Measurements from ENCODE around the gene HSPG2.

The HSPG2 gene

DNA sequence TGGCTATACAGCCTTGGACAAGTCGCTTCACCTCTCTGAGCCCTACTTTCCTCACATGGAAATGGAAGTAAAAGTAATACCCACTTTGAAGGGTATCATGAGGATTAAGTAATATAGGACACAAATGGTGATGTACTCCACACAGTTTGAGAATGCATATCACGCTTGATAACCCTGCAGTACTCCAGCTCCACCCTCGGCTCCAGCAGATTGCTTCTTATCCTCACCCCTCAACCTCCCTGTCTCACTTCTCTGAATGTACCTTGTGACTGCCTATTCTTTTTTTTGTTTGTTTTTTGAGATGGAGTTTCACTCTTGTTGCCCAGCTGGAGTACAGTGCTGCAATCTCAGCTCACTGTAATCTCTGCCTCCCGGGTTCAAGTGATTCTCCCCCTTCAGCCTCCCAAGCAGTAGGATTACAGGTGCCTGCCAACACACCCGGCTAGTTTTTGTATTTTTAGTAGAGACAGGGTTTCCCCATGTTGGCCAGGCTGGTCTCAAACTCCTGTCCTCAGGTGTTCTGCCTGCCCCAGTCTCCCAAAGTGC, 69.6 kb downstream of the HSPG2 start:
- no peak for DNase-seq (ENCODE audit: low read depth in 2 of 3, low spot score in 2 of 3)

DNA sequence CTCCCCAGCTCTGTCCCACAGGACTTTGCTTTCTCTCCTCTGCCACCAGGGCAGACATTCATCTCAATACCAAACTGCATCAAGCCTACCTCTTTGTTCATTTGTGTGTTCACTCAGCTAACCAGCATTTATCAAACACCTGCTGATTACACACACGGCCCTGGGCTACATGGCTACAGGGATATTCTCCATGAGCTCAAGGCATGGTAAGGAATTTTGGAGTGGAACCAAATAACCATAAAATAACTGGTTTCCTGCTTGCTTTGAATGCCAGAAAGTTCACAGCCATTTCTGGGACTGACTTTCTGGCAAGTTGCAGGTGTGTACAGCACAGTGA, 70.4 kb downstream of the HSPG2 start:
- no peak for DNase-seq (ENCODE audit: low read depth in 2 of 3, low spot score in 2 of 3)

DNA sequence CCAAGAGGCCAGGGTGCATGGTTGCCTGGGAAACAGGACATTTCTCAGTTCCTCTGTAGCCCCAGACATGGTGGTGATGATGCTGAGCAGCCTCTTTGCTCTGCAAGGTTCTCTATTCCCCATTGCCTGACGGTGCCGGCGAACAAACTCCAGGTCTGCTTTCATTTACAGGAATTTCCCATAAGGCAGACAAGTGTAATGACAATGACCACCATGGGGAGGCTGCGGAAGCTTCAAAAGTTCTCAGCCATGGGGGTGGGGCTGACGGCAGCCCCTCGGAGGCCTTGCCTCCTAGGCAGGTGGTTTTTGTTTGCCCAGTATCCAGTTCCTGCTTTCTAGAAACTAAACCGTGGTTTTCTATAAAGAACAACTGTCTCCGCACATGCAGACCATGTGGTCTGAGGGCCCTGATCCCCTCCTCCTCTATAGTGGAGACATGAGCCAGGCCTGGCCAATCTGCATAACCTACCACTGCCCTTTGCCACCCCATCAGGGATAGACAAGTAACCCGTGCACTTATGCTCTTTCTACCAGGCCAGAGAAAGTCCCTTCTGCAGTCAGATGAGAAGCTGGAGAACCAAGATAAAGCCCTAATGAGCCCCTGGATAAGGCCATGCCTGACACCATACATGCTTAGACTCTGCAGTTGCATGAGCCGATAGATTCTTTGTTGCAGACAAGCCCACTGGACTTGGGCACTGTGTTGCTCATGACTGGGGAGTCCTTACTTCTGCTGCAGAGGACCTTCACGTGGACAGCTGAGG, 71.0 kb downstream of the HSPG2 start:
- no peak for DNase-seq (ENCODE audit: low read depth in 2 of 3, low spot score in 2 of 3)

DNA sequence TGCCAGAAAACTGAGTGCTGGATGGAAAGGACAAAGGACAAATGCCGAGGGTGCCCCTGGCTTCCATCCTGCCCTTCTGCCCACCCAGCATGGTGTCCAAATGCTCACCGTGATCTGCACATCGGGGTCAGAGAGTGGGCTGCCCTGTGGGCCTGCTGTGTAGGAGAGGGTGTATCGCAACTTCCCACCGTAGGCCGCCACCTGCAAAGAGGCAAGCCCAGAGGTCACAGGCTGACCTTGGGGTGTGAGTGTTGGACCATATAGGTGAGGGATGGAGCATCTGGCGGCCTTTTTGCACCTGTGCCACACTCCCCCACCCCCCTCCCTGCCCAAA, 71.5 kb downstream of the HSPG2 start:
- DNase-seq (ENCODE audit: low read depth in 2 of 3, low spot score in 2 of 3), result no peak

DNA sequence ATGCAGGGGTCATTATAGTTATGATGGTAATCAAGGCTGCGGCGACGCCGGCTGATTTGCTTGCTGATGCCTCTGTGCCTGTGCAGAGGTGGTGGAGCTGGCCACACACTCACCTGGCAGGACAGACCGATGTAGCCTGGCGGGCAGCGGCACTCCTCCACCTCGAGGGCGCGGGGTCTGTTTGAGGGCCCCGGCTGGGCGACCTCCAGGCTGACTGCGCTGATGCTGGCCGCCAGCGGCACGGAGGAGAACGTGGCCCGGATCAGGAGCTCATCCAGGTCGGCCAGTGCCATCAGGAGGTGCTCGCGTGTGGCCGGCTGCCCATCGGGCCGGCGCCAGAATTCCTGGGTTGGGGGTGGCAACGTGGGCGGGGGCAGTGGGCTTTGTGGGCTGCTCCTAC, 72.4 kb downstream of the HSPG2 start:
- DNase-seq (ENCODE audit: low read depth in 2 of 3, low spot score in 2 of 3), result no peak

DNA sequence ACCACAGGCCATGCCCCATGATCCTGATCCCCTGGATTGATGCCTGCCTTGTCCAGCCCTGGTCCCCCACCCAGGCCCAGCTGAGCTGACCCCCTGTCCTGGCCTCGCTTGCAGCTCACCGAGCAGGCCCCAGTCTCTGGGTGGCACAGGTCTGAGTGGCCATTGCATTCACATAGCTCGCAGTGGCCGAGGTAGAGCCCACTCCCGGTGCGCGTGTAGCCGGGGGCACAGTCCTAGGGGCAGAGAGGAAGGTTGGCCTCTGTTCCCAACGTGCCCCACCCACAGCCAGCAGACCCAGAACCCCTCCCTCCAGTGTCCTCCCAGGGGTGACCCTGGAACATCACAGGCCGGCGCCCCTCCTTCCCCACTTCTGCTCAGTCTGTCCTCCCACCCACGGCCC, 73.1 kb downstream of the HSPG2 start:
- no peak for DNase-seq (ENCODE audit: low read depth in 2 of 3, low spot score in 2 of 3)

DNA sequence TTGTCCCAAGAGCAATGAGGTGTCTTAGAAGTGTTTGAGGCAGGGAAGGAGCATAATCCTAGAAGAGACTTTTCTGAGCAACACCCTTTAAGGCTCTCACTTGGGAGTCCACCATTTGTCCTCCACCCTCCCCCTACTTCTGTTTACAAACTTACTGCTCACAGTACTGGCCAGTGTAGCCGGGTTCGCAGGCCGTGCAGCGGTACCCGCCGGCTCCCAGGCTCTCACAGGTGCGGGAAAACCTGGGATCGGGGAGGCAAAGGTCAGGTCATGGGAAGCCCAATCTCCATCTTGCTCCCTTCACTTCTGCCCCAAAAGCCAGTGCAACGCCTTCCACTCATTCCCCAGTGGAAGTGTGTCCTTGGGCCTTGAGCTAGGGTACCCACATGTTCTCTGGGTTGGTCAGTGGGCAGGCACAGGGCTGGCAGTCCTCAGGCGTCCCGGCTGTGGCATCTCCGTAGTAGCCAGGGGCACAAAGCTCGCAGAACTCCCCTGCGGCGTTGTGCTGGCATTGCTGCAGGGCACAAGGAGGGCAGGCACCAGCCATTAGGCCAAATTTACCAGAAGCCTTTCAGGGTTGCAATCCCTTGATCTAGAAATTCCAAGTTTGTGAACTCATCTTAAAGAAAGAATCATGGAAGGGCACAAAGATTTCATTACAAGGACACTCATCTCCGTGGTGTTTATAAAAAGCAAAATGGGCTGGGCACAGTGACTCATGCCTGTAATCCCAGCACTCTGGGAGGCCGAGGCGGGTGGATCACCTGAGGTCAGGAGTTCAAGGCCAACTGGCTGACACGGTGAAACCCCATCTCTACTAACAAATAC, 75.3 kb downstream of the HSPG2 start:
- DNase-seq (ENCODE audit: low read depth in 2 of 3, low spot score in 2 of 3), result no peak

DNA sequence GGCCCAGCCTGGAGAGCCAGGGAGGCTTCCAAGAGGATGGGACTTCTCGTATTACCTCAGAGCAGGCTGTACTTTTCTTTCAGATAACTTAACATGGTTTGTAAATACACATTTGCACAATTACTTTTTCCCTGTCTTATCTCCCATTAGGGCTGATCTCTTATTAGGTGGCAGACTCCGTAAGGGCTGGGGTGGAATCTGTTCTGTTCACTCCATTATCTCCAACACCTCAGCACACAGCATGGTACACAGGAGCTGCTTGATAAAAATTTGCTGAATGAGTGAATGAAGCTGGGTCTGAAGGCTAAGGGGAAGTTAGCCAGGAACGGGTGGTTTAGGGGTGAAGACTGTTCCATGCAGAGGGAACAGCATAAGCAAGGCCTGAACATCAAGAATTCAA, 76.1 kb downstream of the HSPG2 start:
- DNase-seq (ENCODE audit: low read depth in 2 of 3, low spot score in 2 of 3), result no peak

DNA sequence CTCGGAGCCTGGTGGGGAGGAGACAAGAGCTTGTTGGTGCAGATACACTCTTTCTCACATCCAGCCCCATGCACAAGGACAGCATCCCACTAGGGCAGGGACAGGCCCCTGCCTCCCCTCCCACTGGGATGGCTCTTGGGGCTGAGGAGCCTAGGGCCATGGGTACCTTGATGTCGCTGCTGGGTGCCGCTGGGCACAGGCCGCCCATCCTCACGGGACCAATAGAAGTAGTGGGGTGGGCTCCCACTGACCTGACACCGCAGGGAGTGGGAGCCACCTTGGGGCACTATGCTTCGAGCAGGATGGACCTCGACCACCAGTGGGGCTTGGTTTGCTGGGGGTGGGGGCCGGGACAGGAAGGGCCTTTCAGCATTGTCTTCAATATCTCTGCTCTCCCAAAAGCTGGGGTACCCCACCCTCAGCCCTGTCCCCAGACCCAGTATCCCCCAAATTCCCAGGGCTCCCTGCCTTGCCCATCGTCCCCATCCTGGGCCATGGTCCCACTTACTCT, 77.4 kb downstream of the HSPG2 start:
- DNase-seq (ENCODE audit: low read depth in 2 of 3, low spot score in 2 of 3), result no peak

DNA sequence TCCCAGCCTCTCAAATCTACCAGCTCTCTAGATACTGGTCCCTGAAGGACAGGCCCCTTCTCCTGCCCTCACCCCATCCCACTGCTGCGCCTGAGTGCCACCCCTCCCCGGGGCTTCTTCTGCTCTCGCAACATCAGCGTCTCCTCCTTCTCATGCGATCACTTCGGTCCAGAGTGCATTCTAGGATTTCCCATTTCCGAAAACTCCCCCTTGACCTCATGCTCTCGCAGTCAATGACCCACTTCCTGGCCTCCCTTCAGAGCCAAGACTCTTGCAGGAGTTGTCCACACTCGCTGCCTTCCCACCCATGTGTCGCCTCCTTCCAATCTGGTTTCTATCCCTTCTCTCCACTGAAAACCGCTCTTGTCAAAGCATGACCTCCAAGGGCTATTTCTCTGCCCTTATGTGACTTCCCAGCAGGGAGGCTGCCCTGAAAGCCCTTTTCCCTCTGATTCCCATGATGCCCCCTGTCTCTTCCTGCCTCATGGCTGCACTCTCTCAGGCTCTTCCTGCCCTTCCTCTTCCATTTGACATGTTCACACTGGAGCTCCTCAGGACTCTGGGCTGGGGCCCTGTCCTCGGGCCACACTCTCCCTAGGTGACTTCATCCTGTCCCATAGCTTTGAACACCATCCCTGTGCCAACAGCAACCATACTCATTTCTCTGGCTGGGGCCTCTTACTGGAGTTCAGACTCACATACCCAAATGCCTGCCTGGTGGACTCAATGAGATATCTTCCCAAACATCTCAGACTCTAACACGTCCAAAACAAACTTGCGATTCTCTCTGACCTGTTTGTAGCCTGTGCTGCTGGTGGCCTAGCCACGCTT, 79.1 kb downstream of the HSPG2 start:
- DNase-seq (ENCODE audit: low read depth in 2 of 3, low spot score in 2 of 3), result no peak

DNA sequence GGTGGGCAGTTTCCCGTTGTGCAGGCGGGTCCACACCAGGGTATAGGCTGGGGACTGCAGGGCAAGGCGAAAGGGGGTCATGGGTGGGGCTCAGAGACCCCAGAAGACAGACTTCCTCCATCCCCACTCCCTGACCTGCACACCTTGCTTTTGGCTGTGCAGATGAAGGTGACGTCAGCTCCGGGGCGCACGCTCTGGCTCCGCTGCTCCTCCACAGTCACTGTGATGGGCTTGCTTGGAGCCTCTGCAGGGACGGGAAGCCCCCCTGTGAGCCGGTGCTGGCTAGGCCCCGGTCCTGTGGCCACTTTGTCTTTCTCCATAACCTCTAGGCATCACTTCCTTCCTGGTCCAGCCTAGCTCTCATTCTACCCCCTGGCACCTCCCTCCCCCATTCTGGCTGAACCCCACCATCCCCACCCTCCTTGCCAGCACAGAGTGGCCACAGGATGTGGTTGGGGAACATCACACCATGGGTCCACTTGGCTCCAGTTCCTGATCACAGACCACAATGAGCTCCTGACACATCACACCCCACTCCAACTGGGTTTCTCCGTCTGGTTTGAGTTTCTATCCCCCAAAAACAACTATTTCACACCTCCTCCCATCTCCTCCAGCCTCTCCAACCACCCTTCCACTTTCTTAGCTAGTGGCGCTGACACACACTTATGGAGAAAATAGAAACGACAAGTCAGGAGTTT, 79.8 kb downstream of the HSPG2 start:
- DNase-seq (ENCODE audit: low read depth in 2 of 3, low spot score in 2 of 3), result no peak

DNA sequence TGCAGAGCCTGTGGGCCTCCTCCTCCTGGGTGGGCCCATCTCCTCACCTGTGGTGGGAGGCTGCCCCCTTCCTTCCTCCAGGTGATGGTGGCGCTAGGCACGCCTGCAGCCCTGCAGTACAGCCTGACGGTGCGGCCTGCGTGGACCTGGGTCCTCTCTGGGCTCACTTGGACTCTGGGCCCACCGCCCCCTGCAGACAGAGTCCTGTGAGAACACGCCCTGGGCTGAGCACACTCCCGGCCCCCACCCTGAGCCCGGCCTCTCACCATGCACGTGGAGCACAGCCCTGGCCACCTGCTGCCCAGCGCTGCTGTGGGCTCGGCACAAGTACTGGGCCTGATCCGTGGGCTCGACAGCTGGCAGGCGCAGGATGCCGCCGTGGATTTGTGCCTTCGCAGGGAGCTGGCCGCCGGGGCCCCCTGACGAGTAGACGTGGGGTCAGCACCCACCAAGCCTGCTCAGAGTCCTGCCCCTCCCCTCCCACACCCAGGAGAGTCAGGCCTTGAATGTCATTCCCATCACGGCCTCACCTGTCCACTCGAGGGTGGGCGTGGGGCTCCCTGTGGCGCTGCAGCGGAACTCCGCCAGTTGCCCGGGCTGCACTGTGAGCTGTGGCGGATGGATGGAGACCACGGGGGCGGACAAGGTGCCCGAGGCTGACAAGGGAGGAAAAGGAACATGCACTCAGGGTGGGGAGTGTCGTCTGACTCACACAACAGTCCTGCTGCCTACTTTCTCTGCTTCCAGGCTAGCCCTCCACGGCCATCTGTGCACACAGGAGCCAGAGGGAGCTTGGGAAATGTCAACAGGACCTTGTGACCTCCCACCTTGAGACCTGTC, 81.6 kb downstream of the HSPG2 start:
- no peak for DNase-seq (ENCODE audit: low read depth in 2 of 3, low spot score in 2 of 3)

DNA sequence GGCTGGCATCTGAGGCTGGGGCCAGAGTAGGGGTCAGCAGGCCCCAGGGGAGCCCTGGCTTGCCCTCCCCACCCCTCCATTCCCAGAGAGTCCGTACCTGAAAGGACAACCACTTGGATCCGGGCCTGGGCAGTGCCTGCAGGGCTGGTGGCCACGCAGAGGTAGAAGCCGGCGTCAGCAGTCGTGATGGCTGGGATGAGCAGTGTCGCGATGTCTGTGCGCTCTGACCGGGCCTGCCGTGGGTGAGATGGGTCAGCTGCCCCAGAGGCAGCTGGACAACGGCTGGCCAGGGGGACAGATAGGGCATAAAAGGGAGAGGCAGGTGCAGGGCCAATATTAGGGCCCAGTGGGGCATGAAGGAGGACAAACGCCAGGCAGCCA, 82.4 kb downstream of the HSPG2 start:
- DNase-seq (ENCODE audit: low read depth in 2 of 3, low spot score in 2 of 3), result no peak

DNA sequence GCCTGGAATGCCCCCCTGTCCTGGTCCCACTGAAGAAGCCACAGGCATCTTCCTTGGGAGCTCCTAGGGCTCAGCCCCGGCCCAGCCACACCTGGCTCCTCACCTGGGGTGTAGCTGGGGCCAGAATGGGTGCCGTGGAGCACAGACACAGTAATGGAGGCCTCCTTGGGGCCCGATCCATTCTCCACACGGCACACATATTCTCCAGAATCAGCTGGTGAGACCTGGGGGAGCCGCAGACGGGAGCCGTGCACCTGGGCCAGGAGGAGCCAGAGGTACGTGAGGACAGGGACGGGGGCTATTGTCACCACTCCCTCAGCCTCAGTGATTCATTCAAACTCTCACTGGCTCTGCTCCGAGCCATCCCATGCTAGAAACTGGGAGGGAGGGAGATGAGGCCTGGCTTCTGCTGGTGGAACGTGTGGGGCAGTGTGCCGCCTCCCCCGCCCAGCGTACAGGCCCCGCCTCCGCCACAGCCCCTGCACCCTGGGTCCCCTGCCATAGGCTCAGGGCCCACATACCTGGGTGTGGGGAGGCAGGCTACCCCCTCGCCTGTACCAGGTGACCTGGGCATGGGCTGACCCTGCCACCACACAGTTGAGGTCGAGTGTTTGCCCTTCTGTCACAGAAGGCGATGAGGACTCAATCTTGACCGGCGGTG, 82.9 kb downstream of the HSPG2 start:
- no peak for DNase-seq (ENCODE audit: low read depth in 2 of 3, low spot score in 2 of 3)

DNA sequence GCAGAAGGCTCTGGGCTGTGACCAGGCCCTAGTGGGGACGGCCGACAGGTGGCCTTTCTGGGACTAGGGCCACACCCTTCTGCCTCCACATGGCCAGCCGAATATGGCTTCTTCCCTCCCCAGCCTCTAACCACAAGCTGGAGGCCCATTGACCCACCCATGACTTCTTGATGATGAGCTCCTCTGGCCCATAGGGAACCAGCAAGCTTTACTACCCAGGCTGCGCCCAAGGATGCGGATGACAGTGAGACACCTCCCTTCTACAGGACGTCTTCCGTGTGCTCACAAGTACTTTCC, 84.0 kb downstream of the HSPG2 start:
- no peak for DNase-seq (ENCODE audit: low read depth in 2 of 3, low spot score in 2 of 3)

DNA sequence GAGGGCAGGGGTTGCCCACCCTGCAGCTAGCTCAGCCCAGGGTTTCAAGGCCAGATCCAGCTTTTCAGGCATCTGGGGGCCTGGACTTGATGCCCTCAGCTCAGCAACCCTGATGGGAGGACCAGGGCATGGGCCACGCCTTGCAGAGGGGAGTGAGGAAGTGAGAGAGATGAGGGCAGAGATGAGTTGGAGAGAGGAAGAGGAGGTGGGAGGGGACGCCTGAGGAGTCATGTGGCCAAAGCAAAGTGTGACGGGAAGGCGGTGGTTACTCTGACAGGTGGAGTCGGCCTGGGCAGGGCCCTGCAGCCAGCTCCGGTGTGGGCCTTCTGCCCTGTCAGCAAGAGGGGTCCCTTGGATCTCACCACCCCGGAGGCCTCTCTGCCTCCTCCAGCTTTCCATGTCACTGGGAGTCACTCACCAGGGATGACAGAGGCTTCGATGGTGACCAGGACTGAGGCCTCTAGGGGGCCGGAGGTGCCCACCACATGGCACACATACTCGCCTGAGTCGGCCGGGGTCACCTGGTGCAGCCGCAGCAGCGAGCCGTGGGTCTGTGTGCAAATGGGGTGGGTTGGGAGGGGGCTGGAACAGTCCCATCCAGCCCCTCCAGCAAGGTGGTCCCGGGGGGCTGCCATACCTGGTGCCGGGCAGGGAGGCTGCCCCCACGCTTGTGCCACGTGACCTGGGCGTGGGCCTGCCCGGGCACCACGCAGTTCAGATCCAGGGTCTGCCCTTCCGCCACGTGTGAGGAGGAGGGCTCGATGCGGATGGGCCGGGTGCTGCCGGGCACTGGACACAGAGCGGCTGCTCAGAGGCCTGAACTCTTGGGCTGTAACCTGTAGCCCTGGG, 84.6 kb downstream of the HSPG2 start:
- DNase-seq (ENCODE audit: low read depth in 2 of 3, low spot score in 2 of 3), result no peak

DNA sequence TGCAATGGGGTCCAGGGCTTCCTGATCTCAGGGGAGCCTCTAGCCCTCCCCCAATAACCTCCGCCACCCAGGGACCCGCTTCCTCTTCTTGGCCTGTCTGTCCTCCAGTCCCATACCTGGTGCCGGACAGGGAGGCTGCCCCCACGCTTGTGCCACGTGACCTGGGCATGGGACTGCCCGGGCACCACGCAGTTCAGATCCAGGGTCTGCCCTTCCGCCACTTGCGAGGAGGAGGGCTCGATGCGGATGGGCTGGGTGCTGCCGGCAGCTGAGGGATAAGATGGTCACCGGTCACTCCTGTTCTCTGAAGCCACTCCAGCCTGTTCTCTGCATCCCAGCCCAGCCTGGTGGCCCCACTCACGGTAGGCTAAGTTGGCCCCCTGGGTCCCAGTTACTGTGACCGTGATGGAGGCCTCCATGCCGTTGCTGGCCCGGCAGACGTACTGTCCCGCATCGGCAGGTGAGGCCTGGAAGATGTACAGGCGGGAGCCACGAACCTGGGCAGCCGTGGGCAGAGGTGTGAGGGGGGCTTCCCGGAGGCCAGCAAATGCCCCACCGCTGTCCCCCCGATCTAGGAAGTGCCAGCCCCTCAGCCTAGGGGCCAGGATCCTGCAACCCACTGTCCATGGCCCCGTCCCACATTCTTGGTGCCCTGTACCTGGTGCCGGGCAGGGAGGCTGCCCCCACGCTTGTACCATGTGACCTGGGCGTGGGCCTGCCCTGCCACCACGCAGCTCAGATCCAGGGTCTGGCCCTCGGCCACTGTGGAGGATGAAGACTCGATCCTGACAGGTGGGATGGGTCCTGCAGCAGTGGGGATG, 85.5 kb downstream of the HSPG2 start:
- DNase-seq (ENCODE audit: low read depth in 2 of 3, low spot score in 2 of 3), result no peak

Measured in activated CD8-positive, alpha-beta memory T cell treated with anti-CD3 and anti-CD28 coated beads for 48 hours (primary cell).